Measurements from ENCODE around the gene FSTL5. TPM values are rescaled to one million over a fixed set of nuclear protein-coding genes. Genes with fewer than 3 reads are reported as not detected.
A peak's percentile ranks its signal among the peaks of the same experiment; 100 is the strongest.

Gene FSTL5
- total and polyA plus RNA-seq, 2 of the 8 experiments (the other 6 are each of a cell fraction or from before 2014, with no cell fraction given), result 0.09 to 0.32 TPM

GRCh38 chr4:162126729-162127128 is 37.1 kb downstream of the FSTL5 start:
- 62% methylated on average over 3 of the region's 3 CpGs; no CpG with 5 or more reads in 1 of the 2 experiments for WGBS, 2 experiments (ENCODE audit: extremely low coverage in 1 of 2, insufficient coverage in 1 of 2, insufficient read length in 1 of 2, insufficient replicate concordance in 2 of 2, low coverage in 1 of 2, low lambda C conversion rate in 2 of 2, missing lambda C conversion rate in 1 of 2)
- Histone ChIP-seq H3K4me2 (ENCODE audit: insufficient read depth in 1 of 2, low read depth in 2 of 2, low read length in 2 of 2) (no peak overlapping the region), H2BK15ac (ENCODE audit: low read length) (no peak overlapping the region), H3K27me3 (replicated peaks in 1 of 4; ENCODE audit: control insufficient read depth in 3 of 4, extremely low read depth in 1 of 4, insufficient read depth in 3 of 4, low read length in 3 of 4) (no peaks in the 10 kb centered on the region), H3K79me2 (ENCODE audit: control insufficient read depth in 1 of 2, insufficient read depth in 2 of 2, low read length in 2 of 2) (no peaks in the 10 kb centered on the region), H3K27ac (ENCODE audit: low read depth, low read length) (no peak overlapping the region), H2AK5ac (ENCODE audit: low read depth, low read length) (no peak overlapping the region), H3K4me1 (replicated peaks in 1 of 4; ENCODE audit: control insufficient read depth in 3 of 4, insufficient read depth in 4 of 4, low read length in 3 of 4) (peaks cover 0 to 2% (median 0%) of the 10 kb centered on the region in 4 experiments; a peak in 1 of 7 replicates), H2BK120ac (replicated peaks; ENCODE audit: low read depth, low read length) (no peak overlapping the region), H3K4me3 (ENCODE audit: extremely low read depth in 1 of 4, insufficient read depth in 2 of 4, low read depth in 3 of 4, low read length in 4 of 4) (no peak overlapping the region), H3K4ac (replicated peaks; ENCODE audit: insufficient read length, low read depth, low read length) (no peak overlapping the region), H3K9ac (replicated peaks in 1 of 4; ENCODE audit: extremely low read depth in 1 of 4, low read depth in 3 of 4, low read length in 3 of 4) (no peak overlapping the region), H4K91ac (replicated peaks; ENCODE audit: insufficient read length, low read length) (no peak overlapping the region), H2BK12ac (ENCODE audit: low read depth, low read length) (no peak overlapping the region), H4K8ac (ENCODE audit: extremely low read depth, insufficient read depth, low read length) (no peak overlapping the region), H3K18ac (ENCODE audit: extremely low read depth, low read length) (no peak overlapping the region), H4K20me1 (replicated peaks in 1 of 2; ENCODE audit: control insufficient read depth in 1 of 2, insufficient read depth in 2 of 2, low read length in 2 of 2) (no peaks in the 10 kb centered on the region), H3K36me3 (ENCODE audit: control insufficient read depth in 2 of 4, insufficient read depth in 4 of 4, low read length in 3 of 4) (no peaks in the 10 kb centered on the region), H4K5ac (ENCODE audit: insufficient read length, low read depth, low read length) (no peak overlapping the region), H3K79me1 (ENCODE audit: low read depth, low read length) (no peaks in the 10 kb centered on the region), H3K23me2 (ENCODE audit: low read depth, low read length) (no peaks in the 10 kb centered on the region), H3K14ac (ENCODE audit: insufficient read length) (no peak overlapping the region), H2BK20ac (ENCODE audit: low read length) (no peak overlapping the region), H2AFZ (ENCODE audit: low read length) (no peak overlapping the region), H3K23ac (ENCODE audit: insufficient read length) (no peak overlapping the region), H3K56ac (replicated peaks; ENCODE audit: insufficient read length, low read depth, low read length) (no peak overlapping the region), H3K9me3 (ENCODE audit: insufficient read depth in 2 of 2, low read depth in 1 of 2, low read length in 1 of 2) (no peaks in the 10 kb centered on the region), H2BK5ac (ENCODE audit: low read depth, low read length) (no peak overlapping the region)
- FAIRE-seq (peak; percentile 7), DNase-seq (ENCODE audit: low read depth in 1 of 2, low spot score in 2 of 2) (no peak)
- CTCF ChIA-PET (ENCODE audit: partially characterized antibody), result no interaction called here
- POLR2A ChIA-PET (ENCODE audit: partially characterized antibody), result no interaction called here
- TF ChIP-seq TAF1 (IDR thresholded peaks at IDR 0.05; ENCODE audit: low read depth, low read length) (no peak), GABPA (IDR thresholded peaks at IDR 0.05; ENCODE audit: borderline replicate concordance, insufficient read depth, low read length) (no peak), CBX5 (IDR thresholded peaks at IDR 0.05; ENCODE audit: low read depth, low read length) (no peak), TCF12 (IDR thresholded peaks at IDR 0.05; ENCODE audit: low read depth, low read length) (no peak), CEBPB (IDR thresholded peaks at IDR 0.05; ENCODE audit: low read depth, low read length) (no peak), SIRT6 (IDR thresholded peaks at IDR 0.05; ENCODE audit: low read length) (no peak), RXRA (IDR thresholded peaks at IDR 0.05; ENCODE audit: insufficient read depth, low read depth, low read length) (no peak), SRF (IDR thresholded peaks at IDR 0.05; ENCODE audit: low read depth, low read length) (no peak), JUND (IDR thresholded peaks at IDR 0.05; ENCODE audit: low read length) (no peak), CBX8 (IDR thresholded peaks at IDR 0.05; ENCODE audit: borderline replicate concordance, low read depth, low read length) (no peak), E2F6 (IDR thresholded peaks at IDR 0.05) (no peak), CHD1 (IDR thresholded peaks at IDR 0.05; ENCODE audit: low read depth, low read length) (no peak), CTBP2 (IDR thresholded peaks at IDR 0.05; ENCODE audit: borderline replicate concordance, insufficient read depth, insufficient read length, low read length) (no peak), TEAD4 (IDR thresholded peaks at IDR 0.05; ENCODE audit: low read depth, low read length) (no peak)
- TF ChIP-seq, protein P1, sequence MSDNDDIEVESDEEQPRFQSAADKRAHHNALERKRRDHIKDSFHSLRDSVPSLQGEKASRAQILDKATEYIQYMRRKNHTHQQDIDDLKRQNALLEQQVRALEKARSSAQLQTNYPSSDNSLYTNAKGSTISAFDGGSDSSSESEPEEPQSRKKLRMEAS (IDR thresholded peaks at IDR 0.05), result no peak

Measured in H1 (cell line).